ENCODE data around the gene TOMM70.

TOMM70 gene

DNA sequence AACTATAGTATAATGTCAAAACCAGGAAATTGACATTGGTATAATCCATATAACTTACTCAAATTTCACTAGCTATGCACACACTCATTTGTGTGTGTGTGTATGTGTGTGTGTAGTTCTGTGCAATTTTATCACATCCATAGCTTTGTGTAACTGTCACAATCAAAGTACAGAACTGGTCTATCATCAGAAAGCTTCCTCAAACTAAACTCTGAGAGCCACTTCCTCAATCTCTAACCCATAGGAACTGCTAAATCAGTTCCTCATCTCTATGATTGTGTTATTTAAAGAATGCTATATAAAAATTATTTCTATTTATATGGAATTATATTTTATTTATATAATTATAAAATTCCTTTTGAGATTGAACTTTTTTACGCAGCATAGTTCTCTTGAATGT is 18.5 kb upstream of the TOMM70 start:
- H2AFZ ChIP-seq (ENCODE audit: low read depth, low read length, severe bottlenecking), result no peak overlapping the region
- no peaks in the 10 kb centered on the region for H3K9me2 ChIP-seq (replicated peaks; ENCODE audit: insufficient read depth, low read length)
- H3K27me3 ChIP-seq (ENCODE audit: low read length), result no peaks in the 10 kb centered on the region
- no peaks in the 10 kb centered on the region for H3K9me3 ChIP-seq (ENCODE audit: insufficient read depth, low read length)
- no peak overlapping the region for H3K4me3 ChIP-seq (ENCODE audit: insufficient read depth, low read length, poor library complexity, severe bottlenecking)
- H3F3A ChIP-seq (ENCODE audit: insufficient read depth), result no peaks in the 10 kb centered on the region
- H3K4me2 ChIP-seq (ENCODE audit: low read depth, low read length, poor library complexity, severe bottlenecking), result no peak overlapping the region
- H4K20me1 ChIP-seq (ENCODE audit: low read depth, low read length), result no peaks in the 10 kb centered on the region
- H3K36me3 ChIP-seq (ENCODE audit: low read length), result no peaks in the 10 kb centered on the region
- no peak overlapping the region for H3K9ac ChIP-seq (ENCODE audit: low read length)
- no peak for TF ChIP-seq EZH2phosphoT487 (conservative IDR thresholded peaks at IDR 0.05; ENCODE audit: low read length)
- TF ChIP-seq, protein P1, sequence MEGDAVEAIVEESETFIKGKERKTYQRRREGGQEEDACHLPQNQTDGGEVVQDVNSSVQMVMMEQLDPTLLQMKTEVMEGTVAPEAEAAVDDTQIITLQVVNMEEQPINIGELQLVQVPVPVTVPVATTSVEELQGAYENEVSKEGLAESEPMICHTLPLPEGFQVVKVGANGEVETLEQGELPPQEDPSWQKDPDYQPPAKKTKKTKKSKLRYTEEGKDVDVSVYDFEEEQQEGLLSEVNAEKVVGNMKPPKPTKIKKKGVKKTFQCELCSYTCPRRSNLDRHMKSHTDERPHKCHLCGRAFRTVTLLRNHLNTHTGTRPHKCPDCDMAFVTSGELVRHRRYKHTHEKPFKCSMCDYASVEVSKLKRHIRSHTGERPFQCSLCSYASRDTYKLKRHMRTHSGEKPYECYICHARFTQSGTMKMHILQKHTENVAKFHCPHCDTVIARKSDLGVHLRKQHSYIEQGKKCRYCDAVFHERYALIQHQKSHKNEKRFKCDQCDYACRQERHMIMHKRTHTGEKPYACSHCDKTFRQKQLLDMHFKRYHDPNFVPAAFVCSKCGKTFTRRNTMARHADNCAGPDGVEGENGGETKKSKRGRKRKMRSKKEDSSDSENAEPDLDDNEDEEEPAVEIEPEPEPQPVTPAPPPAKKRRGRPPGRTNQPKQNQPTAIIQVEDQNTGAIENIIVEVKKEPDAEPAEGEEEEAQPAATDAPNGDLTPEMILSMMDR (IDR thresholded peaks at IDR 0.05; ENCODE audit: insufficient read depth, low read length, poor library complexity, severe bottlenecking), result no peak
- no peak overlapping the region for H3K27ac ChIP-seq (ENCODE audit: low read depth, low read length)
- no peaks in the 10 kb centered on the region for H3K79me2 ChIP-seq (ENCODE audit: insufficient read depth, low read length)

DNA sequence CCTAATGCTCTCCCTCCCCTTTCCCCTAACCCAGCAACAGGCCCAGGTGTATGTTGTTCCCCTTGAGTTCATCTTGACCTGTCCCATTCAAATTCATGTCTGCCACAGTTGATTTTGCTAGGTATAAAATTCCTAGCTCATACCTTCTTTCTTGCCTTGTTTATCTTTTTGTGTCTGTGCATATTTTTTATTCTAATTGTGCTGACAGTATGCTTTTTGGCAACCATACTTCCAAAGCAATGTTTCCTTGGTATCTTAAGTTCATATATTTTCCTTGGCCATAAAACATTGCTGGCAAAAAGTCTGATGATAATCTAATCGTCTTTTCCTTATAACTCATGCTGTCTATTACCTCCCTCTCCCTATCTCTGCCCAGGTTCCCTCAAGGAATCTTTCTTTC is 16.0 kb upstream of the TOMM70 start:
- H3F3A ChIP-seq (ENCODE audit: insufficient read depth), result no peaks in the 10 kb centered on the region
- no peak overlapping the region for H3K27ac ChIP-seq (ENCODE audit: low read depth, low read length)
- no peak overlapping the region for H2AFZ ChIP-seq (ENCODE audit: low read depth, low read length, severe bottlenecking)
- TF ChIP-seq EZH2phosphoT487 (conservative IDR thresholded peaks at IDR 0.05; ENCODE audit: low read length), result no peak
- TF ChIP-seq, protein P1 (IDR thresholded peaks at IDR 0.05; ENCODE audit: insufficient read depth, low read length, poor library complexity, severe bottlenecking), result no peak
- H3K79me2 ChIP-seq (ENCODE audit: insufficient read depth, low read length), result no peaks in the 10 kb centered on the region
- H3K9ac ChIP-seq (ENCODE audit: low read length), result no peak overlapping the region
- no peaks in the 10 kb centered on the region for H3K9me2 ChIP-seq (replicated peaks; ENCODE audit: insufficient read depth, low read length)
- no peaks in the 10 kb centered on the region for H3K36me3 ChIP-seq (ENCODE audit: low read length)
- no peak overlapping the region for H3K4me3 ChIP-seq (ENCODE audit: insufficient read depth, low read length, poor library complexity, severe bottlenecking)
- no peaks in the 10 kb centered on the region for H3K27me3 ChIP-seq (ENCODE audit: low read length)
- H3K4me2 ChIP-seq (ENCODE audit: low read depth, low read length, poor library complexity, severe bottlenecking), result no peak overlapping the region
- H4K20me1 ChIP-seq (ENCODE audit: low read depth, low read length), result no peaks in the 10 kb centered on the region
- no peaks in the 10 kb centered on the region for H3K9me3 ChIP-seq (ENCODE audit: insufficient read depth, low read length)

DNA sequence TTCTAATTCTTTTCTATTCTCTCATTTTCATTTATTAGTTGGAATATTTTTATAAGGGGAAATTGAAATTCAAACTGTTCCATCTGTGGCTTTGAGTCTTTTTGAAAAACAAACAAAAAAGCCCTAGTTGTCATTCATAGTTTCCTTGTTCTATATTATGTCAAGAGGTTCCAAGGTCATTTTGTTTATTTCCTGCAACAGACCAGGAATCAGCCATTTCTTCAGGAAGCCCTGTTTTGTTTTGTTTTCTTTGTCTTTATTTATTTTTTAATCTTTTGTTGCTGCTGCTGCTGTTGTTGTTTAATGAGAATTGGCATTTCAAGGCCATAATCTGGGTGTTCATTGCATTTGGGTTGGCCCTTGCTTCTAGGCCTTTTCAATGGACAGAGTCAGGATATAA is 15.3 kb upstream of the TOMM70 start:
- Histone ChIP-seq H3K27me3 (ENCODE audit: low read length) (no peaks in the 10 kb centered on the region), H3K4me3 (ENCODE audit: insufficient read depth, low read length, poor library complexity, severe bottlenecking) (no peak overlapping the region), H3K4me2 (ENCODE audit: low read depth, low read length, poor library complexity, severe bottlenecking) (no peak overlapping the region), H3K36me3 (ENCODE audit: low read length) (no peaks in the 10 kb centered on the region), H3K9ac (ENCODE audit: low read length) (no peak overlapping the region), H4K20me1 (ENCODE audit: low read depth, low read length) (no peaks in the 10 kb centered on the region), H3K9me3 (ENCODE audit: insufficient read depth, low read length) (no peaks in the 10 kb centered on the region), H3K79me2 (ENCODE audit: insufficient read depth, low read length) (no peaks in the 10 kb centered on the region), H2AFZ (ENCODE audit: low read depth, low read length, severe bottlenecking) (no peak overlapping the region), H3K27ac (ENCODE audit: low read depth, low read length) (no peak overlapping the region), H3K9me2 (replicated peaks; ENCODE audit: insufficient read depth, low read length) (no peaks in the 10 kb centered on the region), H3F3A (ENCODE audit: insufficient read depth) (no peaks in the 10 kb centered on the region)
- no peak for TF ChIP-seq EZH2phosphoT487 (conservative IDR thresholded peaks at IDR 0.05; ENCODE audit: low read length)
- TF ChIP-seq, protein P1 (IDR thresholded peaks at IDR 0.05; ENCODE audit: insufficient read depth, low read length, poor library complexity, severe bottlenecking), result no peak

Data from SU-DHL-6 (cell line).